Right cardiac atrium (tissue), 5 donors: Measurements from ENCODE around the gene HSPA12B. TPM values are rescaled to one million over a fixed set of nuclear protein-coding genes. Genes with fewer than 3 reads are reported as not detected.

Experiments used
- ATAC-seq, 2 donors: fragments of 200-7000 bp; cut with Tn5 transposase; one replicate each; pipeline versions ENCODE4 v1.8.0 to v1.9.1; 2020; ENCODE audit warnings: moderate library complexity in 2 of 2, mild to moderate bottlenecking in 1 of 2
- DNase-seq, 3 donors: peaks; one replicate each; pipeline ENCODE4 v3.0.0-alpha.2; 2020
- H3K27ac ChIP-seq: one replicate; pipeline ENCODE4 v1.5.1; 2013; ENCODE audit warnings: mild to moderate bottlenecking, low read length, control low read depth, moderate library complexity
- H3K27me3 ChIP-seq: one replicate; pipeline ENCODE4 v1.6.1; 2013; ENCODE audit not compliant: control insufficient read depth, insufficient read depth
- H3K4me1 ChIP-seq: one replicate; pipeline ENCODE4 v1.6.1; 2013; ENCODE audit warnings: low read length; ENCODE audit not compliant: control insufficient read depth, insufficient read depth
- H3K4me3 ChIP-seq: one replicate; pipeline ENCODE4 v1.5.1; 2013; ENCODE audit warnings: low read length, control low read depth
- H3K9me3 ChIP-seq: one replicate; pipeline ENCODE4 v1.6.1; 2013; ENCODE audit warnings: low read length; ENCODE audit not compliant: control insufficient read depth
- WGBS: extraction: QIAGEN DNeasy Blood & Tissue Kit; methylation state at CpG from one replicate; pipeline ENCODE4 v1.1.7; 2013; 5-methylcytosine and 5-hydroxymethylcytosine counted together
- intact Hi-C, 4 donors: fragments of 100-400 bp; cut with DNase I; formaldehyde crosslinking; loops; one replicate each; pipeline versions ENCODE4 v1.11.0 to v1.14.0; 2022 to 2023
- polyA plus RNA-seq: library from polyadenylated mRNA; stranded (reverse); fragments of 200-250 nt; gene quantifications from one replicate; pipeline ENCODE4 v1.2.3, GENCODE V29; 2013
- total RNA-seq, 4 donors: library from RNA; stranded (reverse); fragmentation: NEBNext Ultra II Directional; extraction: Animal tissue kit (Norgen Biotek cat#: 25700); gene quantifications; one replicate each; pipeline ENCODE4 v1.2.1, GENCODE V29; 2021
- donor health status: healthy with polysubstance abuse.
- donor health status: DM: no; HTN: yes; CAD: no.
- donor health status: DM: no; HTN: no; CAD: no.
- donor health status: DM: no; HTN: yes; CAD: no; lungs with severe emphysema.
- donor health status: DM: yes; HTN: yes; CAD: no.

HSPA12B gene
- total and polyA plus RNA-seq, 5 donors = 6.1 to 13.0 (median 7.9) TPM

GRCh38 chr20:3751305-3751674 is 18.8 kb downstream of the HSPA12B start:
- no peak overlapping the region for H3K27ac ChIP-seq
- ATAC-seq = no peak
- no peaks in the 10 kb centered on the region for H3K27me3 ChIP-seq
- WGBS = 68% methylated on average over 31 of the region's 31 CpGs
- intact Hi-C loops = no loop called here
- H3K9me3 ChIP-seq = no peaks in the 10 kb centered on the region
- DNase-seq = no peak
- no peaks in the 10 kb centered on the region for H3K4me1 ChIP-seq
- H3K4me3 ChIP-seq = no peak overlapping the region

- no peaks in the 10 kb centered on the region for H3K9me3 ChIP-seq
- no peaks in the 10 kb centered on the region for H3K4me1 ChIP-seq
- ATAC-seq = peak; percentile 77 to 79
- peak overlapping the region; percentile 14 for H3K4me3 ChIP-seq
- peak; percentile 84 to 94 (median 94) for DNase-seq
- no peaks in the 10 kb centered on the region for H3K27me3 ChIP-seq
- intact Hi-C loops = no loop called here
- 49% methylated on average over 95 of the region's 95 CpGs for WGBS
- H3K27ac ChIP-seq = no peak overlapping the region
Observed at GRCh38 chr20:3751675-3752385, 19.3 kb downstream of the HSPA12B start.

GRCh38 chr20:3752386-3752759 is 19.9 kb downstream of the HSPA12B start:
- H3K9me3 ChIP-seq = no peaks in the 10 kb centered on the region
- 38% methylated on average over 13 of the region's 13 CpGs for WGBS
- H3K4me3 ChIP-seq = peak overlapping the region; percentile 14
- H3K4me1 ChIP-seq = no peaks in the 10 kb centered on the region
- peak in 1 of 2 donors; percentile 0 for ATAC-seq
- H3K27ac ChIP-seq = no peak overlapping the region
- H3K27me3 ChIP-seq = no peaks in the 10 kb centered on the region
- no peak for DNase-seq
- intact Hi-C loops = no loop called here

GRCh38 chr20:3753098-3753497 is 20.6 kb downstream of the HSPA12B start:
- DNase-seq (peak; percentile 64 to 82 (median 65)), ATAC-seq (peak; percentile 50 to 53)
- no peaks in the 10 kb centered on the region for H3K9me3 ChIP-seq
- no peaks in the 10 kb centered on the region for H3K27me3 ChIP-seq
- no peak overlapping the region for H3K4me3 ChIP-seq
- H3K4me1 ChIP-seq = no peaks in the 10 kb centered on the region
- WGBS = 44% methylated on average over 4 of the region's 4 CpGs
- intact Hi-C loops = no loop called here
- H3K27ac ChIP-seq = no peak overlapping the region

- ATAC-seq = peak in 1 of 2 donors; percentile 5
- H3K4me3 ChIP-seq = no peak overlapping the region
- H3K27me3 ChIP-seq = no peaks in the 10 kb centered on the region
- H3K27ac ChIP-seq = no peak overlapping the region
- WGBS = 72% methylated on average over 26 of the region's 26 CpGs
- H3K9me3 ChIP-seq = no peaks in the 10 kb centered on the region
- intact Hi-C loops = no loop called here
- no peaks in the 10 kb centered on the region for H3K4me1 ChIP-seq
- DNase-seq = peak in 2 of 3 donors; percentile 64 to 72
Observed at GRCh38 chr20:3753501-3754275, 21.2 kb downstream of the HSPA12B start.

- no peak overlapping the region for H3K4me3 ChIP-seq
- no peaks in the 10 kb centered on the region for H3K4me1 ChIP-seq
- no peaks in the 10 kb centered on the region for H3K9me3 ChIP-seq
- intact Hi-C loops = no loop called here
- ATAC-seq (no peak), DNase-seq (peak in 2 of 3 donors; percentile 48 to 53)
- 85% methylated on average over 16 of the region's 16 CpGs for WGBS
- no peaks in the 10 kb centered on the region for H3K27me3 ChIP-seq
- H3K27ac ChIP-seq = no peak overlapping the region
Observed at GRCh38 chr20:3754276-3754630, 21.8 kb downstream of the HSPA12B start.

GRCh38 chr20:3755269-3755668 is 22.8 kb downstream of the HSPA12B start:
- DNase-seq (peak in 2 of 3 donors; percentile 21 to 32), ATAC-seq (no peak)
- Histone ChIP-seq H3K4me3 (no peak overlapping the region), H3K4me1 (no peaks in the 10 kb centered on the region), H3K27ac (no peak overlapping the region), H3K27me3 (no peaks in the 10 kb centered on the region), H3K9me3 (no peaks in the 10 kb centered on the region)
- intact Hi-C loops = no loop called here
- WGBS = 81% methylated on average over 7 of the region's 7 CpGs

GRCh38 chr20:3755814-3756480 is 23.5 kb downstream of the HSPA12B start:
- WGBS = 75% methylated on average over 5 of the region's 5 CpGs
- Histone ChIP-seq H3K4me1 (no peaks in the 10 kb centered on the region), H3K9me3 (no peaks in the 10 kb centered on the region), H3K4me3 (no peak overlapping the region), H3K27me3 (no peaks in the 10 kb centered on the region), H3K27ac (no peak overlapping the region)
- DNase-seq (peak in 2 of 3 donors; percentile 9 to 27), ATAC-seq (no peak)
- intact Hi-C loops = no loop called here

GRCh38 chr20:3757268-3757667 is 24.8 kb downstream of the HSPA12B start:
- DNase-seq (peak in 1 of 3 donors; percentile 15), ATAC-seq (no peak)
- H3K9me3 ChIP-seq = no peaks in the 10 kb centered on the region
- no peaks in the 10 kb centered on the region for H3K4me1 ChIP-seq
- no peaks in the 10 kb centered on the region for H3K27me3 ChIP-seq
- H3K4me3 ChIP-seq = no peak overlapping the region
- no peak overlapping the region for H3K27ac ChIP-seq
- intact Hi-C loops = no loop called here
- 80% methylated on average over 2 of the region's 2 CpGs for WGBS

GRCh38 chr20:3758566-3758965 is 26.1 kb downstream of the HSPA12B start:
- no peaks in the 10 kb centered on the region for H3K27me3 ChIP-seq
- DNase-seq (peak in 2 of 3 donors; percentile 25 to 69), ATAC-seq (peak in 1 of 2 donors; percentile 6)
- H3K4me3 ChIP-seq = no peak overlapping the region
- intact Hi-C loops = no loop called here
- no peaks in the 10 kb centered on the region for H3K9me3 ChIP-seq
- H3K27ac ChIP-seq = no peak overlapping the region
- H3K4me1 ChIP-seq = no peaks in the 10 kb centered on the region
- WGBS = 62% methylated on average over 11 of the region's 11 CpGs

- Histone ChIP-seq H3K27me3 (no peaks in the 10 kb centered on the region), H3K4me3 (no peak overlapping the region), H3K27ac (no peak overlapping the region), H3K4me1 (no peaks in the 10 kb centered on the region), H3K9me3 (no peaks in the 10 kb centered on the region)
- ATAC-seq = no peak
- intact Hi-C loops = no loop called here
- DNase-seq = peak in 2 of 3 donors; percentile 53 to 56
- WGBS = 75% methylated on average over 11 of the region's 11 CpGs
Observed at GRCh38 chr20:3759316-3759823, 26.9 kb downstream of the HSPA12B start.
